Measurements from ENCODE around the gene SPATA13.

DNA sequence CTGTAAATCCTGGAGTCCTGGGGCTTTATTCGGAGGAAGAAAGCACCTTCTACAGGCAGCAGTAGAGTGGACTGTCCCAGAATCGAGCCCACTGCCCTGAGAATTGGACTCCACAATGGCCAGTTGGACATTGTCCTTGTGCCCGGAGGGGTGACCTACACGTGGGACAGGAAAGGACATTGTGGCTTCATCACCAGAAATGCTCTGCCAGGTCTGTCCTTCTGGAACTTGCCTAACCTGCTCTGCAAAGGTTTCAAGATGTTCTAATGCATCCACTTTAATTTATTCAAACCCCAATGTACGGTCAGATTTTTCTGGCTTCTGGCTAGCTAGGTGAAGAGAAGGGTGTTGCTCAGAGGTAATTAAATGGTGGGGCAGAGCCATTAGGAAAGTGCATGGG is 32.4 kb upstream of the SPATA13 start:
- TF ChIP-seq, protein P1, sequence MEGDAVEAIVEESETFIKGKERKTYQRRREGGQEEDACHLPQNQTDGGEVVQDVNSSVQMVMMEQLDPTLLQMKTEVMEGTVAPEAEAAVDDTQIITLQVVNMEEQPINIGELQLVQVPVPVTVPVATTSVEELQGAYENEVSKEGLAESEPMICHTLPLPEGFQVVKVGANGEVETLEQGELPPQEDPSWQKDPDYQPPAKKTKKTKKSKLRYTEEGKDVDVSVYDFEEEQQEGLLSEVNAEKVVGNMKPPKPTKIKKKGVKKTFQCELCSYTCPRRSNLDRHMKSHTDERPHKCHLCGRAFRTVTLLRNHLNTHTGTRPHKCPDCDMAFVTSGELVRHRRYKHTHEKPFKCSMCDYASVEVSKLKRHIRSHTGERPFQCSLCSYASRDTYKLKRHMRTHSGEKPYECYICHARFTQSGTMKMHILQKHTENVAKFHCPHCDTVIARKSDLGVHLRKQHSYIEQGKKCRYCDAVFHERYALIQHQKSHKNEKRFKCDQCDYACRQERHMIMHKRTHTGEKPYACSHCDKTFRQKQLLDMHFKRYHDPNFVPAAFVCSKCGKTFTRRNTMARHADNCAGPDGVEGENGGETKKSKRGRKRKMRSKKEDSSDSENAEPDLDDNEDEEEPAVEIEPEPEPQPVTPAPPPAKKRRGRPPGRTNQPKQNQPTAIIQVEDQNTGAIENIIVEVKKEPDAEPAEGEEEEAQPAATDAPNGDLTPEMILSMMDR (IDR thresholded peaks at IDR 0.05; ENCODE audit: borderline replicate concordance, extremely low read depth, low read length, poor library complexity, severe bottlenecking): no peak
- no peak for TF ChIP-seq EZH2 (IDR thresholded peaks at IDR 0.05; ENCODE audit: borderline replicate concordance, low read depth, low read length, severe bottlenecking)

All from DND-41 (cell line).